Neural cell (in vitro differentiated cells): ENCODE data around the gene JAZF1. TPM values are rescaled to one million over a fixed set of nuclear protein-coding genes. Genes with fewer than 3 reads are reported as not detected.

Source experiments
- H2AFZ ChIP-seq: fragments of 200-600, 300-800 bp; sonication (generic), shearing (Covaris generic); 2 replicates; pipeline ENCODE4 v1.6.0; 2014; ENCODE audit warnings: low read depth, mild to moderate bottlenecking, antibody characterized with exemption, low read length, moderate library complexity
- H3F3A ChIP-seq: fragments of 200-600 bp; shearing (Covaris generic); 2 replicates; pipeline ENCODE4 v1.6.1; 2016; ENCODE audit warnings: mild to moderate bottlenecking, moderate library complexity, mixed read lengths, antibody characterized with exemption, low read length; ENCODE audit not compliant: insufficient read depth, poor library complexity, severe bottlenecking
- H3K27ac ChIP-seq: fragments of 200-600, 300-800 bp; sonication (generic), shearing (Covaris generic); 2 replicates; pipeline ENCODE4 v1.5.1; 2014; ENCODE audit warnings: mild to moderate bottlenecking, low read length, moderate library complexity
- H3K27me3 ChIP-seq: fragments of 300-800, 200-600 bp; sonication (generic), shearing (Covaris generic); 2 replicates; pipeline ENCODE4 v1.6.0; 2014; ENCODE audit warnings: mild to moderate bottlenecking, low read depth, low read length, moderate library complexity; ENCODE audit not compliant: insufficient read depth
- H3K36me3 ChIP-seq: fragments of 300-800, 200-600 bp; sonication (generic), shearing (Covaris generic); 2 replicates; pipeline ENCODE4 v1.5.1; 2014; ENCODE audit warnings: mild to moderate bottlenecking, antibody characterized with exemption, low read length, moderate library complexity; ENCODE audit not compliant: insufficient read depth
- H3K4me2 ChIP-seq: fragments of 300-800, 200-600 bp; sonication (generic), shearing (Covaris generic); 2 replicates; pipeline ENCODE4 v1.6.0; 2014; ENCODE audit warnings: mild to moderate bottlenecking, low read length
- H3K4me3 ChIP-seq: fragments of 300-800, 200-600 bp; sonication (generic), shearing (Covaris generic); 2 replicates; pipeline ENCODE4 v1.5.1; 2014; ENCODE audit warnings: mild to moderate bottlenecking, low read length, moderate library complexity
- H3K79me2 ChIP-seq: fragments of 200-600 bp; shearing (Covaris generic); replicated peaks from 2 replicates; pipeline ENCODE4 v1.6.0; 2014; ENCODE audit warnings: mild to moderate bottlenecking, low read length, moderate library complexity; ENCODE audit not compliant: insufficient read depth
- H3K9ac ChIP-seq: fragments of 300-800, 200-600 bp; sonication (generic), shearing (Covaris generic); 2 replicates; pipeline ENCODE4 v1.6.1; 2016; ENCODE audit warnings: mild to moderate bottlenecking, low read length, mixed read lengths
- H3K9me2 ChIP-seq: fragments of 200-600 bp; shearing (Covaris generic); 2 replicates; pipeline ENCODE4 v1.6.1; 2016; ENCODE audit warnings: mild to moderate bottlenecking, low read length, mixed read lengths; ENCODE audit not compliant: insufficient read depth
- H3K9me3 ChIP-seq: fragments of 200-600, 300-800 bp; sonication (generic), shearing (Covaris generic); 2 replicates; pipeline ENCODE4 v1.6.1; 2016; ENCODE audit warnings: mild to moderate bottlenecking, mixed run types, low read length, moderate library complexity, mixed read lengths
- H4K20me1 ChIP-seq: fragments of 200-600 bp; shearing (Covaris generic); 2 replicates; pipeline ENCODE4 v1.6.1; 2016; ENCODE audit warnings: mild to moderate bottlenecking, mixed run types; ENCODE audit not compliant: insufficient read depth
- CTCF ChIP-seq: fragments of 450-650 bp; IDR thresholded peaks from 2 replicates; pipeline ENCODE4 v1.5.1; 2014; ENCODE audit warnings: antibody characterized with exemption, mild to moderate bottlenecking, moderate library complexity; ENCODE audit not compliant: poor library complexity, severe bottlenecking
- EP300 ChIP-seq: fragments of 450-650 bp; conservative IDR thresholded peaks from 2 replicates; pipeline ENCODE4 v1.6.1; 2014; ENCODE audit warnings: antibody characterized with exemption, mild to moderate bottlenecking, moderate library complexity; ENCODE audit not compliant: poor library complexity, severe bottlenecking
- EZH2 ChIP-seq: fragments of 200-600, 300-800 bp; shearing (Covaris generic), sonication (generic); IDR thresholded peaks from 2 replicates; pipeline ENCODE4 v1.6.1; 2014; ENCODE audit warnings: antibody characterized with exemption, low read length, borderline replicate concordance, mild to moderate bottlenecking; ENCODE audit not compliant: insufficient read depth, poor library complexity, severe bottlenecking
- MXI1 ChIP-seq: fragments of 450-650 bp; conservative IDR thresholded peaks from 2 replicates; pipeline ENCODE4 v1.6.1; 2014; ENCODE audit warnings: antibody characterized with exemption, mild to moderate bottlenecking; ENCODE audit not compliant: poor library complexity, severe bottlenecking
- RAD21 ChIP-seq: fragments of 450-650 bp; conservative IDR thresholded peaks from 2 replicates; pipeline ENCODE4 v1.6.1; 2014; ENCODE audit warnings: antibody characterized with exemption, mild to moderate bottlenecking, moderate library complexity
- SMC3 ChIP-seq: fragments of 450-650 bp; conservative IDR thresholded peaks from 2 replicates; pipeline ENCODE4 v1.6.1; 2014; ENCODE audit warnings: antibody characterized with exemption, mild to moderate bottlenecking, moderate library complexity; ENCODE audit not compliant: poor library complexity
- TAF1 ChIP-seq: IDR thresholded peaks from 2 replicates; pipeline ENCODE4 v1.6.1; 2012; ENCODE audit warnings: low read depth
- polyA plus RNA-seq: library from polyadenylated mRNA; depleted of rRNA; stranded (reverse); fragments of >200 nt; gene quantifications from 2 replicates; pipeline ENCODE4 v1.2.3, GENCODE V29; 2014
- TF ChIP-seq, protein P1 (sequence below): IDR thresholded peaks from 2 replicates; pipeline ENCODE4 v1.6.1; 2012; ENCODE audit warnings: borderline replicate concordance

JAZF1 gene
- polyA plus RNA-seq, 1 donor from 2014 or later = 29.5 TPM

DNA sequence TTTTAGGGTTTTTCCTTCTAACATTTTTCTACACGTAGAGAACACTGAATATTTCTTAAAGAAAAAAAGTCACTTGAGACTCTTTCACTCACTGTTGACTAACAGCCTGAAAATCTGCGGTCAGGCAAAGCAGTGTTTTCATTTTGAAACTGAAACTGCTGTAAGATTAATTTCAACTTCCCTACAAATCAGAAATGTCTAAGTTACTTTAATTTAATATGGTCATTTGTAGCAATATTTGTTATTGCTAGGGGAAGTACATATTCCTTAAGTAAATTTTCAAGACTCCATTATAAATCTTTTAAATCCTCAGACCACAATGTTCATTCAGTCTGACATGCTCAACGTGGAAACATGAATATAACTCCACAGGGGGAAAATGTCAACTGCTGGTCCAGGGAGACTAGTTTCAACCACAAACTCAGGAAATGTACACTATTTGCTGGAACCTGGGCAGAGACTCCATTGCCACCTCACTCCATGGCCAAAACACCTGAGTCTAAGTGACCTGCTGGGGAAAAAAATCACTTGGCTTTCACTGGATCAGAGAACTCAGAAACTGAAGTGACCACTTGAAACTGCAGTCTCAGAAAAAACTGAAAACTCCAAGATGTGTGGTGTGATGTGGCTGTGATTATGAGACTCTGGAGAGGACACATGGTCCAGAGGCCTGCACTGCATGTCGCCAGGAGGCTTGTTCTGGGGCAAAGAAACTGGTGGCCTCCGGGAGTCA lies 279.4 kb downstream of the JAZF1 start:
- H3K4me2 ChIP-seq = no peak overlapping the region
- H3K9ac ChIP-seq = no peak overlapping the region
- no peak for TF ChIP-seq EP300
- no peak for TF ChIP-seq SMC3
- no peak for TF ChIP-seq CTCF
- no peak for TF ChIP-seq TAF1
- TF ChIP-seq, protein P1, sequence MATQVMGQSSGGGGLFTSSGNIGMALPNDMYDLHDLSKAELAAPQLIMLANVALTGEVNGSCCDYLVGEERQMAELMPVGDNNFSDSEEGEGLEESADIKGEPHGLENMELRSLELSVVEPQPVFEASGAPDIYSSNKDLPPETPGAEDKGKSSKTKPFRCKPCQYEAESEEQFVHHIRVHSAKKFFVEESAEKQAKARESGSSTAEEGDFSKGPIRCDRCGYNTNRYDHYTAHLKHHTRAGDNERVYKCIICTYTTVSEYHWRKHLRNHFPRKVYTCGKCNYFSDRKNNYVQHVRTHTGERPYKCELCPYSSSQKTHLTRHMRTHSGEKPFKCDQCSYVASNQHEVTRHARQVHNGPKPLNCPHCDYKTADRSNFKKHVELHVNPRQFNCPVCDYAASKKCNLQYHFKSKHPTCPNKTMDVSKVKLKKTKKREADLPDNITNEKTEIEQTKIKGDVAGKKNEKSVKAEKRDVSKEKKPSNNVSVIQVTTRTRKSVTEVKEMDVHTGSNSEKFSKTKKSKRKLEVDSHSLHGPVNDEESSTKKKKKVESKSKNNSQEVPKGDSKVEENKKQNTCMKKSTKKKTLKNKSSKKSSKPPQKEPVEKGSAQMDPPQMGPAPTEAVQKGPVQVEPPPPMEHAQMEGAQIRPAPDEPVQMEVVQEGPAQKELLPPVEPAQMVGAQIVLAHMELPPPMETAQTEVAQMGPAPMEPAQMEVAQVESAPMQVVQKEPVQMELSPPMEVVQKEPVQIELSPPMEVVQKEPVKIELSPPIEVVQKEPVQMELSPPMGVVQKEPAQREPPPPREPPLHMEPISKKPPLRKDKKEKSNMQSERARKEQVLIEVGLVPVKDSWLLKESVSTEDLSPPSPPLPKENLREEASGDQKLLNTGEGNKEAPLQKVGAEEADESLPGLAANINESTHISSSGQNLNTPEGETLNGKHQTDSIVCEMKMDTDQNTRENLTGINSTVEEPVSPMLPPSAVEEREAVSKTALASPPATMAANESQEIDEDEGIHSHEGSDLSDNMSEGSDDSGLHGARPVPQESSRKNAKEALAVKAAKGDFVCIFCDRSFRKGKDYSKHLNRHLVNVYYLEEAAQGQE = no peak
- no peaks in the 10 kb centered on the region for H4K20me1 ChIP-seq
- no peak overlapping the region for H3K4me3 ChIP-seq
- no peaks in the 10 kb centered on the region for H3K9me2 ChIP-seq
- H3F3A ChIP-seq = no peaks in the 10 kb centered on the region
- H2AFZ ChIP-seq = no peak overlapping the region
- H3K27me3 ChIP-seq = no peaks in the 10 kb centered on the region
- H3K27ac ChIP-seq = no peak overlapping the region
- H3K36me3 ChIP-seq = no peaks in the 10 kb centered on the region
- H3K79me2 ChIP-seq = no peaks in the 10 kb centered on the region
- H3K9me3 ChIP-seq = no peaks in the 10 kb centered on the region

DNA sequence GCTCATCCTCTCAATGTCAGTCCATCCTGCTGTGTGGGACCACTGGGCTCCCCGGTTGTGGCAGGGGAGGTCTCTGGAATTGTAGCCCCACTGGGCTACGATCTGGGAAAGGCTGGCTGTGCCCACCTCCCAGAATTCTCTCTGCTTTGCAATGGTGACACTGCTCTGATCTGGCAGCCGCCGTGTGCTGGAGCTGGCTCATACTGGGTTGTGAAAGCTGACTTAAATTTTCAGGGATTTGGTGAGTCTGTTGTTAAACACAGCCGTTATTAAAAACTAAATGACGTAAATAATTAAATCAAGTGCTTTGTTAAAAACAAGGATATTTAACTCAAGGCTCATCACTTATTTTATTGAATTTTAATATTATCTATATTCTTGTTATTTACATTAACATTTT lies 280.6 kb downstream of the JAZF1 start:
- Histone ChIP-seq H3K4me3 (no peak overlapping the region), H2AFZ (no peak overlapping the region), H3F3A (no peaks in the 10 kb centered on the region), H3K27ac (no peak overlapping the region), H3K9ac (no peak overlapping the region), H3K27me3 (no peaks in the 10 kb centered on the region), H3K9me3 (no peaks in the 10 kb centered on the region), H4K20me1 (no peaks in the 10 kb centered on the region), H3K4me2 (no peak overlapping the region), H3K9me2 (no peaks in the 10 kb centered on the region), H3K36me3 (no peaks in the 10 kb centered on the region), H3K79me2 (no peaks in the 10 kb centered on the region)
- TF ChIP-seq EP300 (no peak), MXI1 (no peak)

- TF ChIP-seq TAF1 = no peak
- TF ChIP-seq EP300 = no peak
- TF ChIP-seq EZH2 = no peak
- no peak for TF ChIP-seq RAD21
Measured at GRCh38 chr7:27899601-27900000, 281.0 kb downstream of the JAZF1 start.

More at GRCh38 chr7:27899601-27900000, 281.0 kb downstream of the JAZF1 start:
- H3K4me3 ChIP-seq = no peak overlapping the region
- no peaks in the 10 kb centered on the region for H3K9me2 ChIP-seq
- H3K4me2 ChIP-seq = no peak overlapping the region
- no peaks in the 10 kb centered on the region for H3K9me3 ChIP-seq
- H3K27ac ChIP-seq = no peak overlapping the region
- no peaks in the 10 kb centered on the region for H3F3A ChIP-seq
- H3K36me3 ChIP-seq = no peaks in the 10 kb centered on the region
- H3K27me3 ChIP-seq = no peaks in the 10 kb centered on the region
- no peaks in the 10 kb centered on the region for H4K20me1 ChIP-seq
- H3K9ac ChIP-seq = no peak overlapping the region
- H2AFZ ChIP-seq = no peak overlapping the region
- H3K79me2 ChIP-seq = no peaks in the 10 kb centered on the region
